ENCODE results near the gene ZNF677.
A peak's percentile ranks its signal among the peaks of the same experiment; 100 is the strongest.
"Not testable (repeated sequence)": the region's sequence is repeated elsewhere in the genome, so short reads cannot be mapped to it uniquely, and the experiment has no call there.

ZNF677 gene

DNA sequence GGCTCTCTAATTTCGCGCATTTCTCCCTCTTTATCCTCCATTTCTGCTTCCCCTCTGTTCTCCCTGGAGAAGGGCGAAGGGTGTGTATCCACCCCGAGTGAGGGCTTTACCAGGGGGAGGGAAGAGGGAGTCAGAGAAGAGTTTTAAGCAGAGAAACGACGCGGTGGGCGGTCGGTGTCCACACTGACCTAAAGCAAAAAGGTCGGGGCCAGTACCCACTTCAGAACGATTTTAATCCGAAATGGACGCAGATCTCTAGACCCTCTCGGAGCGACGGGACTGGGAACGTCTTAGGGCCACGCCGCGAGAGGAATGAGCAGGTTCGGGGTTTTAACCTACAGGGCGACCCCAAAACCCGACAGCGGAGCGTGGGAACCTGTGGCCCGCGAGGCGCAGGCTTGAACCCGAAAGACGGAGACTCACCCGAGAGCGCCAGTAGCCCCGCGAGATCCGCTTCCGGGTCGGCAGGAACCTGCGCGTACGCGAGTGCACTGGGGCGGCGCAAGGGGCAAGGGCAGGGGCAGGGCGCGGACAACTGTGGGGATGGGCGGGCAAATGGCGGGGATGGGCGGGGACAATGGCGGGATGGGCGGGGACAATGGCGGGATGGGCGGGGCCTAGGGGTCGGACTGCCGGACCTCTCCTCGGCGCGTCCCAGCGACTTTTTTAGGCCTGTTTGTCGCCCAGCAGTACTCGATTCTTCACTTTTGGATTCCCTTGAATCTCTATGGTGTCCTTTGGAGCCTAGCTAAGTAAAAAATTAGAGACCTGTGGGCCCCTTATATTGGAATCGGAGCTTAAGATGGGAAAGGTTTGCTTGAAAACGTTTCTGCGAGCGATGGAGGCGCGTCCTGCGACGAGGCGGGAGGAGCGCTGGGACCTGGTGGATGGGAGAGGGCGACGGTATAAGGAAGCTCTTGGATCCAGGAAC lies at the start of gene ZNF677:
Gene ZNF677, minus strand, starts transcription at position 463 of the 931 bp plus-strand sequence. CDS start 3,323 bp downstream, outside the sequence.
- H3K9me3 Mint-ChIP-seq: peaks cover 34% of the 10 kb centered on the region
- H3K36me3 Mint-ChIP-seq (ENCODE audit: insufficient read depth): peaks cover 11% of the 10 kb centered on the region
- peak within 1 kb of the TSS; percentile 80 for H3K27ac Mint-ChIP-seq (ENCODE audit: low read depth)
- H3K27me3 Mint-ChIP-seq: peaks cover 28% of the 10 kb centered on the region
- peak within 1 kb of the TSS; percentile 81 for H3K4me3 Mint-ChIP-seq
- DNase-seq (ENCODE audit: low spot score in 2 of 2) (peak; percentile 49 to 66), ATAC-seq (replicated peaks; ENCODE audit: extremely low read depth, poor library complexity, severe bottlenecking) (peak; percentile 97)
- H3K4me1 Mint-ChIP-seq: peaks cover 12% of the 10 kb centered on the region

- not testable (repeated sequence) for H3K4me1 Mint-ChIP-seq; DNase-seq (ENCODE audit: low spot score in 2 of 2); H3K9me3 Mint-ChIP-seq; H3K27ac Mint-ChIP-seq (ENCODE audit: low read depth); H3K4me3 Mint-ChIP-seq; ATAC-seq (replicated peaks; ENCODE audit: extremely low read depth, poor library complexity, severe bottlenecking); H3K36me3 Mint-ChIP-seq (ENCODE audit: insufficient read depth)
- peaks cover 44% of the 10 kb centered on the region for H3K27me3 Mint-ChIP-seq
These were observed 46.7 kb upstream of the ZNF677 start for GRCh38 chr19:53301341-53301740.

DNA sequence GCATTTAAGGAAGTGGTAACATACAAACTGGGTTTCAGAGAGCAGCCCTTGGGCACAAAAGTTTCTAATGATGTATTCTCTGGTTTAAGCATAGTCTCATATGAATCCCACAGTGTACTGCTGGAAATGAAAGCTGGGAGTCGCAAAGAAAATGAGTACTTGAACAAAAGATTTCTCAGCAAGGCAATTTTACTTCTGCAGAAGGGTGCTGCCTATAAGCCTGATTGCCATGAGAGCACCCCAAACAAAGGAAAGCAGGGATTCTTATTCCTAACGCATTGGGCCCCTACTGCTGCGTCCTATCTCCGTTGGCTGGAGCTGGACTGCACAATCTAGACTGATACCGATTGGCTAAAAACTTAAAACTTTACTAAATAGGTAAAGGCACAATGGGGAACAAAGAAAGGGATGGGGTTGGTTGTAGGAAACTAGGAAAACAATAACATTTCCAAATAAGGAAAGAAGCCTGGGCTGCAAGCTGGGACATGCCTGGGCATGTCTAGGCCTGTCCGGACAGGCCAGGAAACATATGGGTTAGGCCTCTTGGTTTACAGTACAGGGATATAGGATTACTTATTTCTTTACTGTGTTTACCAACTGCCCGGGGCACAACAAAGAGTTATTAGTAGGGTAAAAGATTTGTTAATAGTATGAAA lies 40.2 kb upstream of the ZNF677 start:
- no peak for DNase-seq (ENCODE audit: low spot score in 2 of 2)
- peaks cover 30% of the 10 kb centered on the region for H3K9me3 Mint-ChIP-seq
- no peak for ATAC-seq (replicated peaks; ENCODE audit: extremely low read depth, poor library complexity, severe bottlenecking)
- H3K36me3 Mint-ChIP-seq (ENCODE audit: insufficient read depth): no peaks in the 10 kb centered on the region
- no peaks in the 10 kb centered on the region for H3K27me3 Mint-ChIP-seq
- no peak overlapping the region for H3K4me3 Mint-ChIP-seq
- H3K27ac Mint-ChIP-seq (ENCODE audit: low read depth): no peak overlapping the region
- H3K4me1 Mint-ChIP-seq: no peaks in the 10 kb centered on the region

DNA sequence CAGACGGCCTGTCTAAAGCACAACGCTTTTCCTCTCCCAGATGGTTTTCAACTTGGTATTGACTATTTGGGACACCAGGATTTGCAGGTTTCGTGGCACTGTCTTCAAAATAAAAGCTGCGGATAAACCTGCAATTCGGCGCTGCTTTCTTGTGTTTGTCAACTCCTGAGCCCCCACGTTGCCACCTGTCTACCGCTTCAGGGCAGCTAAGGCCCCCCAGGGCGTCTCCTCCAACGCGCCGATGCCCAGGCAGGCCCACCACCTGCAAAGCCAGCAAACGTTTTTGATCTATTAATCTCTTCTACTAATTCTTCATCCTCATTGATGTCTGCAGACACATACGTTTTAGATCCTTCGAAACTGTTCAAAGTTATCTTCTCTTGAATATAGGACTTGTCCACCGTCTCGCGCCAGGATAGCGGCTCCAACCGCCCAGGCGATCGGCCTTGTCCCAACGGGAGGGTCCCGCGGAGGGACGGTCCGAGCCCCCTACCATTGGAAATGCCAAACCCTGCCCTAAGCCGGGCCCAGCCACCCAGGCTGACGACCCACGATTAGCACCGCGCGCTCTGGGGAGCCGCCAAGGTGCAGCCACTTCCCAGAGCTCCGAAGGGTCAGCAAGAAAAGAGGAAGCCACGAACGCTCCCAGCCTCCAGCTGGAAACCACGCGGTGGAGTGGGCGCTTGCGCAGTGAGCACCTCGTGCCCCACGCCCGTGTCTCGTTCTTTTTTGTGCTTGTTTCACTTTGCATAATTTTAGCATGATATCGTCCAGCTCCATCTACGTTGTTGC lies 36.3 kb upstream of the ZNF677 start:
- peaks cover 28% of the 10 kb centered on the region for H3K9me3 Mint-ChIP-seq

GRCh38 chr19:53285087-53285486 lies 30.4 kb upstream of the ZNF677 start:
- Mint-ChIP-seq H3K9me3 (peaks cover 6% of the 10 kb centered on the region), H3K4me1 (no peaks in the 10 kb centered on the region), H3K27ac (ENCODE audit: low read depth) (no peak overlapping the region), H3K36me3 (ENCODE audit: insufficient read depth) (no peaks in the 10 kb centered on the region), H3K4me3 (no peak overlapping the region), H3K27me3 (peaks cover 10% of the 10 kb centered on the region)
- no peak for DNase-seq (ENCODE audit: low spot score in 2 of 2)
- no peak for ATAC-seq (replicated peaks; ENCODE audit: extremely low read depth, poor library complexity, severe bottlenecking)

More for the DNA sequence above, 36.3 kb upstream of the ZNF677 start:
- no peaks in the 10 kb centered on the region for H3K4me1 Mint-ChIP-seq
- H3K27me3 Mint-ChIP-seq: no peaks in the 10 kb centered on the region
- no peak overlapping the region for H3K27ac Mint-ChIP-seq (ENCODE audit: low read depth)
- H3K36me3 Mint-ChIP-seq (ENCODE audit: insufficient read depth): no peaks in the 10 kb centered on the region
- DNase-seq (ENCODE audit: low spot score in 2 of 2): no peak
- ATAC-seq (replicated peaks; ENCODE audit: extremely low read depth, poor library complexity, severe bottlenecking): no peak
- no peak overlapping the region for H3K4me3 Mint-ChIP-seq

DNA sequence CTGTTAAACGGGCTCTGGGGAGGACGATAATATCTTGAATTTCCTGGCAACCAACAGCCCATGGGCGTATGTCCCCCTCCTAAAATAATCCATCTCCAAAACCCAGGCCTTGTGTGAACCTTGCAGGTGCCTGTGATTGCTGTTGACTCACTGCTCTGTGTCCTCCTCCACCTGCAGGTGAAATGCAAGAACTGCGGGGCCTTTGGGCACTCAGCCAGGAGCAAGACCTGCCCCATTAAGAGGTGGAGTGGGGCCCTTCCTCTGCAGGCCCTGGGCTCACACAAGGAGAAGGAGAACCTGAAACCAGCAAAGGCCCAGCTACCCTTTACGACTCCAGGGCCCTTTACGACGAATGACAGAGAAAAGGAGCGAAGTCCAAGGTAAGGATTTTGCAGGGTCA lies 27.3 kb upstream of the ZNF677 start:
- not testable (repeated sequence) for H3K27ac Mint-ChIP-seq (ENCODE audit: low read depth); H3K4me3 Mint-ChIP-seq; H3K4me1 Mint-ChIP-seq; H3K36me3 Mint-ChIP-seq (ENCODE audit: insufficient read depth); DNase-seq (ENCODE audit: low spot score in 2 of 2); ATAC-seq (replicated peaks; ENCODE audit: extremely low read depth, poor library complexity, severe bottlenecking)
- Mint-ChIP-seq H3K27me3 (peaks cover 26% of the 10 kb centered on the region), H3K9me3 (peaks cover 11% of the 10 kb centered on the region)

GRCh38 chr19:53275480-53275879 lies 20.8 kb upstream of the ZNF677 start:
- no peaks in the 10 kb centered on the region for H3K36me3 Mint-ChIP-seq (ENCODE audit: insufficient read depth)
- H3K27ac Mint-ChIP-seq (ENCODE audit: low read depth): no peak overlapping the region
- peaks cover 20% of the 10 kb centered on the region for H3K9me3 Mint-ChIP-seq
- DNase-seq (ENCODE audit: low spot score in 2 of 2): no peak
- no peaks in the 10 kb centered on the region for H3K4me1 Mint-ChIP-seq
- no peak overlapping the region for H3K4me3 Mint-ChIP-seq
- peaks cover 21% of the 10 kb centered on the region for H3K27me3 Mint-ChIP-seq
- no peak for ATAC-seq (replicated peaks; ENCODE audit: extremely low read depth, poor library complexity, severe bottlenecking)

DNA sequence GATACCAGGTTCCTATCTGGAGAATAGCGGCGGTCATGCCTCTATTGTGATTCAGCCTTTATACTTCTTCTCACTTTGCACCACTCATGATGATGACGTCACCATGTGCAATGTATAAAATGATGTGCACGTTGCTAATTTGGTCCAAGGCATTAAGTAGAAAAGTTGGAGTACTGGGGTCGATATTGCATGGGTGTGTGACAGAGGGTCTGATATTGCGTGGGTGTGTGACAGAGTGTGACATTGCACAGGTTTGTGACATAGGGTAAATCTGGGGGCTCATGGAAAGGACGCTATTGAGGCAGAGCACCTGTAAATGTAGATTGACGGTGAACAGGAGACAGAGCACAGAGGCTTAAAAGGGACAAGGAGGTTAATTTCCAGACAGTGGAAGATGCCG lies 17.4 kb upstream of the ZNF677 start:
- DNase-seq (ENCODE audit: low spot score in 2 of 2) (no peak), ATAC-seq (replicated peaks; ENCODE audit: extremely low read depth, poor library complexity, severe bottlenecking) (no peak)
- Mint-ChIP-seq H3K4me3 (no peak overlapping the region), H3K36me3 (ENCODE audit: insufficient read depth) (no peaks in the 10 kb centered on the region), H3K27ac (ENCODE audit: low read depth) (no peak overlapping the region), H3K4me1 (no peaks in the 10 kb centered on the region), H3K27me3 (peaks cover 5% of the 10 kb centered on the region), H3K9me3 (peaks cover 11% of the 10 kb centered on the region)

- ATAC-seq (replicated peaks; ENCODE audit: extremely low read depth, poor library complexity, severe bottlenecking); H3K4me1 Mint-ChIP-seq; H3K36me3 Mint-ChIP-seq (ENCODE audit: insufficient read depth); DNase-seq (ENCODE audit: low spot score in 2 of 2); H3K4me3 Mint-ChIP-seq; H3K27ac Mint-ChIP-seq (ENCODE audit: low read depth): not testable (repeated sequence)
- H3K27me3 Mint-ChIP-seq: peaks cover 20% of the 10 kb centered on the region
- peaks cover 14% of the 10 kb centered on the region for H3K9me3 Mint-ChIP-seq
These were observed 15.2 kb upstream of the ZNF677 start for GRCh38 chr19:53269861-53270260.

GRCh38 chr19:53267623-53268022 lies 12.9 kb upstream of the ZNF677 start, which contains the start of gene VN1R4:
Gene VN1R4, minus strand, starts transcription at chr19:53267723. Its CDS starts 58 bp downstream, at chr19:53267665.
- not testable (repeated sequence) for H3K36me3 Mint-ChIP-seq (ENCODE audit: insufficient read depth); ATAC-seq (replicated peaks; ENCODE audit: extremely low read depth, poor library complexity, severe bottlenecking); H3K4me3 Mint-ChIP-seq; H3K4me1 Mint-ChIP-seq; DNase-seq (ENCODE audit: low spot score in 2 of 2); H3K27ac Mint-ChIP-seq (ENCODE audit: low read depth)
- peaks cover 20% of the 10 kb centered on the region for H3K9me3 Mint-ChIP-seq
- peaks cover 37% of the 10 kb centered on the region for H3K27me3 Mint-ChIP-seq

- H3K27ac Mint-ChIP-seq (ENCODE audit: low read depth); H3K36me3 Mint-ChIP-seq (ENCODE audit: insufficient read depth); ATAC-seq (replicated peaks; ENCODE audit: extremely low read depth, poor library complexity, severe bottlenecking); H3K4me3 Mint-ChIP-seq; DNase-seq (ENCODE audit: low spot score in 2 of 2): not testable (repeated sequence)
- Mint-ChIP-seq H3K27me3 (peaks cover 31% of the 10 kb centered on the region), H3K4me1 (peaks cover 12% of the 10 kb centered on the region), H3K9me3 (peaks cover 15% of the 10 kb centered on the region)
These were observed 3.2 kb upstream of the ZNF677 start, which contains the start of gene VN1R2 for GRCh38 chr19:53257715-53258342. Gene VN1R2, plus strand, starts transcription at chr19:53258292. Its CDS starts 84 bp downstream, at chr19:53258376.

DNA sequence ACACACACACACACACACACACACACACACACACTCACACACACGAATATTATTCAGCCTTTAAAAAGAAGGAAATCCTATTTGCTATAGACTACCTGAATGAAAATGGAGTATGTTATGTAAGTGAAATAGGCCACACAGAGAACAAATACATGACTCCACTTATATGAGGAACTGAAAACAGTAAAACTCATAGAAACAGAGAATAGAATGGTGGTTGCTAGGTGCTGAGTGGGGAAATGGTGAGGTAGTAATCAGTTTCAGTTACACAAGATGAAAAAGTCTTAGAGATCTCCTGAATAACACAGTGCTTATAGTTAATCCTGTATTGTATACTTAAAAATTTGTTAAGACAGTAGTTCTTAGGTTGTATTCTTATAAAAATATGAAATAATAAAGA lies 8.2 kb downstream of the ZNF677 start:
- H3K4me3 Mint-ChIP-seq: no peak overlapping the region
- ATAC-seq (replicated peaks; ENCODE audit: extremely low read depth, poor library complexity, severe bottlenecking): no peak
- no peak for DNase-seq (ENCODE audit: low spot score in 2 of 2)
- no peak overlapping the region for H3K27ac Mint-ChIP-seq (ENCODE audit: low read depth)
- peaks cover 43% of the 10 kb centered on the region for H3K9me3 Mint-ChIP-seq
- no peaks in the 10 kb centered on the region for H3K4me1 Mint-ChIP-seq
- H3K27me3 Mint-ChIP-seq: no peaks in the 10 kb centered on the region
- peaks cover 21% of the 10 kb centered on the region for H3K36me3 Mint-ChIP-seq (ENCODE audit: insufficient read depth)
